GM18858 (cell line): ENCODE results near the gene TUBB3.

Experiments
- ATAC-seq: cut with Tn5 transposase; IDR thresholded peaks from one replicate; pipeline ENCODE4 v1.9.1; 2021; ENCODE audit not compliant: unreplicated experiment

Gene TUBB3

GRCh38 chr16:89936981-89937380, 13.8 kb downstream of the TUBB3 start:
- no peak for ATAC-seq

- ATAC-seq, result no peak
Measured at GRCh38 chr16:89938175-89938885, 15.2 kb downstream of the TUBB3 start.

- no peak for ATAC-seq
Measured at GRCh38 chr16:89944773-89945172, 21.6 kb downstream of the TUBB3 start.

- ATAC-seq, result no peak
Measured at GRCh38 chr16:89945654-89946053, 22.5 kb downstream of the TUBB3 start.

- no peak for ATAC-seq
Measured at GRCh38 chr16:89946515-89946914, 23.4 kb downstream of the TUBB3 start.

GRCh38 chr16:89949121-89949742, 26.1 kb downstream of the TUBB3 start:
- ATAC-seq, result no peak

- ATAC-seq, result no peak
Measured at GRCh38 chr16:89949756-89950155, 26.6 kb downstream of the TUBB3 start.

GRCh38 chr16:89951509-89951908, 28.4 kb downstream of the TUBB3 start:
- ATAC-seq, result no peak

- ATAC-seq, result no peak
Measured at GRCh38 chr16:89952049-89952448, 28.9 kb downstream of the TUBB3 start.

- ATAC-seq, result no peak
Measured at GRCh38 chr16:89952551-89952950, 29.4 kb downstream of the TUBB3 start.

GRCh38 chr16:89953671-89954406, 30.7 kb downstream of the TUBB3 start:
- no peak for ATAC-seq

- ATAC-seq, result no peak
Measured at GRCh38 chr16:89954462-89954861, 31.3 kb downstream of the TUBB3 start.

GRCh38 chr16:89955001-89955685, 32.0 kb downstream of the TUBB3 start:
- no peak for ATAC-seq

- ATAC-seq, result no peak
Measured at GRCh38 chr16:89956505-89957215, 33.5 kb downstream of the TUBB3 start.

GRCh38 chr16:89957216-89957785, 34.2 kb downstream of the TUBB3 start:
- no peak for ATAC-seq

GRCh38 chr16:89958068-89958467, 34.9 kb downstream of the TUBB3 start:
- ATAC-seq, result no peak

- ATAC-seq, result no peak
Measured at GRCh38 chr16:89958596-89958995, 35.5 kb downstream of the TUBB3 start.

GRCh38 chr16:89960966-89961365, 37.8 kb downstream of the TUBB3 start:
- ATAC-seq, result no peak

- ATAC-seq, result no peak
Measured at GRCh38 chr16:89961920-89962319, 38.8 kb downstream of the TUBB3 start.

GRCh38 chr16:89962754-89963498, 39.8 kb downstream of the TUBB3 start:
- ATAC-seq, result no peak
